ENCODE results near the gene TRIM38.

TRIM38 gene

GRCh38 chr6:26016245-26016962 lies 53.8 kb downstream of the TRIM38 start:
- no peak for DNase-seq (ENCODE audit: low read depth)
- peak overlapping the region; percentile 51 for H3K4me3 ChIP-seq (ENCODE audit: control insufficient read depth, low read depth, low read length)
- TF ChIP-seq CTCF (conservative IDR thresholded peaks at IDR 0.05; ENCODE audit: control insufficient read depth, insufficient read depth, low read depth, low read length), result no peak

GRCh38 chr6:26016963-26017631 lies 54.5 kb downstream of the TRIM38 start:
- TF ChIP-seq CTCF (conservative IDR thresholded peaks at IDR 0.05; ENCODE audit: control insufficient read depth, insufficient read depth, low read depth, low read length), result no peak

GRCh38 chr6:26017632-26017966 lies 55.0 kb downstream of the TRIM38 start:
- DNase-seq (ENCODE audit: low read depth), result peak; percentile 94
- H3K4me3 ChIP-seq (ENCODE audit: control insufficient read depth, low read depth, low read length), result peak overlapping the region; percentile 51
- peak; percentile 60 for TF ChIP-seq CTCF (conservative IDR thresholded peaks at IDR 0.05; ENCODE audit: control insufficient read depth, insufficient read depth, low read depth, low read length)

More at GRCh38 chr6:26016963-26017631, 54.5 kb downstream of the TRIM38 start:
- peak; percentile 51 for DNase-seq (ENCODE audit: low read depth)
- H3K4me3 ChIP-seq (ENCODE audit: control insufficient read depth, low read depth, low read length), result peak overlapping the region; percentile 51

- peak; percentile 23 for DNase-seq (ENCODE audit: low read depth)
- no peak overlapping the region for H3K4me3 ChIP-seq (ENCODE audit: control insufficient read depth, low read depth, low read length)
- TF ChIP-seq CTCF (conservative IDR thresholded peaks at IDR 0.05; ENCODE audit: control insufficient read depth, insufficient read depth, low read depth, low read length), result no peak
Measured at GRCh38 chr6:26019261-26019830, 56.7 kb downstream of the TRIM38 start.

GRCh38 chr6:26019967-26020328 lies 57.3 kb downstream of the TRIM38 start:
- H3K4me3 ChIP-seq (ENCODE audit: control insufficient read depth, low read depth, low read length), result peak overlapping the region; percentile 75
- no peak for DNase-seq (ENCODE audit: low read depth)
- TF ChIP-seq CTCF (conservative IDR thresholded peaks at IDR 0.05; ENCODE audit: control insufficient read depth, insufficient read depth, low read depth, low read length), result no peak

- peak overlapping the region; percentile 75 for H3K4me3 ChIP-seq (ENCODE audit: control insufficient read depth, low read depth, low read length)
- DNase-seq (ENCODE audit: low read depth), result peak; percentile 95
- no peak for TF ChIP-seq CTCF (conservative IDR thresholded peaks at IDR 0.05; ENCODE audit: control insufficient read depth, insufficient read depth, low read depth, low read length)
Measured at GRCh38 chr6:26020329-26021000, 57.9 kb downstream of the TRIM38 start.
